Adrenal gland (tissue), 5 donors: Measurements from ENCODE around the gene PCGF3.

Source experiments
- CTCF ChIP-seq, 6 experiments: fragments of 450-650 bp in 4 of 6; fragments of 200-600 bp in 2 of 6; sonication (generic) in 1 of 6; IDR thresholded peaks; 1 replicate in 5 of 6; 2 replicates in 1 of 6; pipeline versions ENCODE4 v1.5.1 to v1.8.0; 2016 to 2021; ENCODE audit warnings: antibody characterized with exemption in 6 of 6, mild to moderate bottlenecking in 2 of 6, moderate library complexity in 1 of 6
- POLR2A ChIP-seq, 2 donors: fragments of 450-650 bp; IDR thresholded peaks; one replicate each; pipeline ENCODE4 v1.6.1; 2017; ENCODE audit warnings: antibody characterized with exemption in 2 of 2, mild to moderate bottlenecking in 2 of 2, moderate library complexity in 1 of 2
- donor health status: DM: no; HTN: no; CAD: no.

GRCh38 chr4:667545-667925, 38.1 kb upstream of the PCGF3 start:
- TF ChIP-seq CTCF (IDR thresholded peaks at IDR 0.05) (no peak), POLR2A (IDR thresholded peaks at IDR 0.05) (no peak)
